A549 (cell line): ENCODE measurements around the gene KLK10. TPM values are rescaled to one million over a fixed set of nuclear protein-coding genes. Genes with fewer than 3 reads are reported as not detected.

ENCODE experiments used
- ATAC-seq, 2 experiments: fragments of 200-7000 bp in 1 of 2; fragments of >200 bp in 1 of 2; cut with Nextera tagmentation in 1 of 2; cut with Tn5 transposase in 1 of 2; 3 replicates each; pipeline versions ENCODE4 v1.8.0 to v1.9.1; 2018 to 2020; ENCODE audit warnings: mild to moderate bottlenecking in 1 of 2, moderate library complexity in 1 of 2
- CTCF ChIA-PET: fragments of 300-600 bp; sonication (Branson Sonifier 250); formaldehyde crosslinking; extraction: SDS; loops from one replicate; lab custom pipeline; 2021; ENCODE audit warnings: antibody characterized with exemption, inconsistent platforms; lab: Yijun Ruan, JAX
- POLR2A ChIA-PET: fragments of 350-600 bp; formaldehyde crosslinking; extraction: SDS; loops from one replicate; lab custom pipeline; 2021; ENCODE audit warnings: antibody characterized with exemption, inconsistent platforms; lab: Yijun Ruan, JAX
- DNase-seq, 2 experiments: peaks; one replicate each; pipeline versions ENCODE4 v3.0.0 to v3.0.0-alpha.2; 2011 to 2016; ENCODE audit warnings: low read depth in 1 of 2, low spot score in 1 of 2
- FAIRE-seq: peaks from 2 replicates; lab custom pipeline; 2011; peaks lifted over from hg19 to GRCh38; lab: Jason Lieb, UNC
- H3K27ac ChIP-seq, 2 experiments: fragments of >200 bp; sonication (Bioruptor Twin); formaldehyde crosslinking; 3 replicates each; pipeline ENCODE4 v1.5.1; 2016 to 2017
- H3K4me1 ChIP-seq: fragments of >200 bp; sonication (Bioruptor Twin); formaldehyde crosslinking; 3 replicates; pipeline ENCODE4 v1.6.1; 2016
- H3K4me2 ChIP-seq: fragments of >200 bp; sonication (Bioruptor Twin); formaldehyde crosslinking; 3 replicates; pipeline ENCODE4 v1.6.1; 2016
- H3K4me3 ChIP-seq: fragments of >200 bp; sonication (Bioruptor Twin); formaldehyde crosslinking; 3 replicates; pipeline ENCODE4 v1.5.1; 2016
- H3K9me3 ChIP-seq: fragments of >200 bp; sonication (Bioruptor Twin); formaldehyde crosslinking; 3 replicates; pipeline ENCODE4 v1.6.1; 2016
- BHLHE40 ChIP-seq: IDR thresholded peaks from 2 replicates; pipeline ENCODE4 v1.6.1; 2012; ENCODE audit warnings: low read depth, low read length, inconsistent platforms
- CBX2 ChIP-seq: fragments of 200-600 bp; sonication (generic); IDR thresholded peaks from 2 replicates; pipeline ENCODE4 v1.6.1; 2016; ENCODE audit warnings: low read depth, mild to moderate bottlenecking, borderline replicate concordance
- CBX8 ChIP-seq: fragments of 200-600 bp; sonication (generic); IDR thresholded peaks from 2 replicates; pipeline ENCODE4 v1.6.1; 2016
- CHD2 ChIP-seq: fragments of 150-350 bp; IDR thresholded peaks from 2 replicates; pipeline ENCODE4 v1.6.1; 2014; ENCODE audit warnings: low read length; ENCODE audit not compliant: partially characterized antibody
- CHD4 ChIP-seq: fragments of 200-600 bp; sonication (generic); IDR thresholded peaks from 2 replicates; pipeline ENCODE4 v1.6.1; 2016; ENCODE audit warnings: antibody characterized with exemption, mild to moderate bottlenecking, borderline replicate concordance
- EHF ChIP-seq: fragments of 250-450 bp; sonication (Bioruptor Pico); IDR thresholded peaks from 2 replicates; pipeline ENCODE4 v1.5.0; 2020; ENCODE audit warnings: mild to moderate bottlenecking
- EP300 ChIP-seq, 2 experiments: fragments of >200 bp; sonication (Bioruptor Twin); formaldehyde crosslinking; IDR thresholded peaks; 2 replicates in 1 of 2; 3 replicates in 1 of 2; pipeline ENCODE4 v1.6.1; 2016 to 2017
- ESRRA ChIP-seq: fragments of 150-350 bp; IDR thresholded peaks from 2 replicates; pipeline ENCODE4 v1.6.1; 2014; ENCODE audit warnings: mild to moderate bottlenecking, low read length, borderline replicate concordance
- FOSB ChIP-seq: fragments of 250-450 bp; sonication (Bioruptor Pico); IDR thresholded peaks from 2 replicates; pipeline ENCODE4 v1.5.0; 2020; ENCODE audit warnings: mild to moderate bottlenecking, moderate library complexity
- FOSL2 ChIP-seq, 2 experiments: fragments of 450-650 bp in 1 of 2; fragments of >200 bp in 1 of 2; sonication (Bioruptor Twin) in 1 of 2; formaldehyde crosslinking; IDR thresholded peaks; 2 replicates each; pipeline versions ENCODE4 v1.5.0 to v1.6.1; 2016 to 2020; ENCODE audit warnings: mild to moderate bottlenecking in 1 of 2, moderate library complexity in 1 of 2
- JUNB ChIP-seq: fragments of >200 bp; sonication (Bioruptor Twin); formaldehyde crosslinking; IDR thresholded peaks from 2 replicates; pipeline ENCODE4 v1.6.1; 2016
- MAX ChIP-seq: IDR thresholded peaks from 2 replicates; pipeline ENCODE4 v1.6.1; 2012
- MAZ ChIP-seq: fragments of 150-350 bp; IDR thresholded peaks from 2 replicates; pipeline ENCODE4 v1.6.1; 2014; ENCODE audit warnings: antibody characterized with exemption, low read depth, low read length, borderline replicate concordance
- NFE2L2 ChIP-seq: fragments of 150-350 bp; conservative IDR thresholded peaks from 2 replicates; pipeline ENCODE4 v1.6.1; 2014; ENCODE audit warnings: low read length
- NPAS2 ChIP-seq: fragments of 250-450 bp; sonication (Bioruptor Pico); IDR thresholded peaks from 2 replicates; pipeline ENCODE4 v1.8.0; 2022; ENCODE audit warnings: mild to moderate bottlenecking, moderate library complexity, borderline replicate concordance
- PHF8 ChIP-seq: fragments of 200-600 bp; sonication (generic); IDR thresholded peaks from 2 replicates; pipeline ENCODE4 v1.6.1; 2016; ENCODE audit warnings: low read depth, mild to moderate bottlenecking, antibody characterized with exemption, moderate library complexity, borderline replicate concordance
- RARB ChIP-seq: fragments of 250-450 bp; sonication (Bioruptor Pico); IDR thresholded peaks from 2 replicates; pipeline ENCODE4 v1.8.0; 2021; ENCODE audit warnings: mild to moderate bottlenecking, moderate library complexity
- SMC3 ChIP-seq: fragments of >200 bp; sonication (Bioruptor Twin); formaldehyde crosslinking; IDR thresholded peaks from 3 replicates; pipeline ENCODE4 v1.6.1; 2018; ENCODE audit warnings: inconsistent platforms
- SREBF2 ChIP-seq: fragments of 450-650 bp; IDR thresholded peaks from 2 replicates; pipeline ENCODE4 v1.6.1; 2014; ENCODE audit warnings: mild to moderate bottlenecking, moderate library complexity
- TP53 ChIP-seq: fragments of 250-450 bp; sonication (Bioruptor Pico); IDR thresholded peaks from 2 replicates; pipeline ENCODE4 v1.5.0; 2021; ENCODE audit warnings: mild to moderate bottlenecking, moderate library complexity
- USF2 ChIP-seq: fragments of 450-650 bp; IDR thresholded peaks from 2 replicates; pipeline ENCODE4 v1.6.1; 2014; ENCODE audit warnings: antibody characterized with exemption
- ZNF302 ChIP-seq: fragments of 250-450 bp; sonication (Bioruptor Pico); IDR thresholded peaks from 2 replicates; pipeline ENCODE4 v1.9.0; 2021; ENCODE audit warnings: inconsistent platforms, mild to moderate bottlenecking, moderate library complexity
- ZSCAN20 ChIP-seq: fragments of 250-450 bp; sonication (Bioruptor Pico); IDR thresholded peaks from 2 replicates; pipeline ENCODE4 v1.8.0; 2022; ENCODE audit warnings: mild to moderate bottlenecking, moderate library complexity
- WGBS: methylation state at CpG from one replicate; pipeline ENCODE4 v1.1.6; 2017; ENCODE audit errors: missing lambda C conversion rate; 5-methylcytosine and 5-hydroxymethylcytosine counted together
- polyA plus RNA-seq, 4 experiments: library from polyadenylated mRNA; depleted of rRNA in 3 of 4; stranded (reverse); fragments of >200 nt; fragmentation: RNase III in 1 of 4; extraction: RNeasy Plus Mini Kit Qiagen cat#74134 plus additional on column Dnase treatment in 1 of 4; gene quantifications; 2 replicates in 3 of 4; 3 replicates in 1 of 4; pipeline ENCODE4 v1.2.3, GENCODE V29; 2011 to 2017
- TF ChIP-seq, protein P1 (sequence below): fragments of 250-450 bp; sonication (Bioruptor Pico); IDR thresholded peaks from 2 replicates; pipeline ENCODE4 v1.5.0; 2021; ENCODE audit warnings: mild to moderate bottlenecking, moderate library complexity, borderline replicate concordance
- TF ChIP-seq, protein P2 (sequence below): fragments of 250-450 bp; sonication (Bioruptor Pico); IDR thresholded peaks from 2 replicates; pipeline ENCODE4 v1.5.0; 2020; ENCODE audit warnings: low read depth, mild to moderate bottlenecking, moderate library complexity
- TF ChIP-seq, protein P3 (sequence below): fragments of 150-350 bp; IDR thresholded peaks from 2 replicates; pipeline ENCODE4 v1.6.1; 2014; ENCODE audit warnings: low read depth, mild to moderate bottlenecking, low read length

KLK10 gene
- polyA plus RNA-seq, 2 of the 4 experiments (the other 2 are of a cell fraction), result 0.18 TPM; not detected in 1

DNA sequence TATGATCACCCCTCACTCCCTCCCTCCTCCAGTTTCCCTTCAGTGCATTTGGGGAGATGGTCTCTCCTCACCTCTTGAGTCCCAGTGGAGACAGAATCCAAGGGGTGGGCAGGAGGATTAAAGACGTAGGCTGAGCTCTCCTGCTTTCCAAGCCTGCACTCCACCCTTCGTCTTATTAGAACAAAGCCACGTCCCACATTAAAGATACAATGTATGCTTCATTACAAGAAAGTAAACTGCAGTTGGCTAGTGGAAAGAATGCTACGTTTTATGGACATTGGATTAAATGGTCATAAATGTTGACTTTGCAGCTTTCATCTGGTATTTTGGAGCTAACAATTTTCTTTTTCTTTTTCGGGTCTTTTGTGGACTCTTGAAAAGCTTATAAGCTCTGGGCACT lies 8.4 kb upstream of the KLK10 start:
- ChIA-PET CTCF (interaction anchor here (1.0 to 3.0 kb wide), 3 partner anchors 11 to 69 kb away, joined by 3 to 14 read pairs (median 4); no protein-coding TSS in a partner anchor), POLR2A (no interaction called here)
- DNase-seq (no peak), ATAC-seq (no peak), FAIRE-seq (no peak)
- H3K27ac ChIP-seq, result no peak overlapping the region
- no peaks in the 10 kb centered on the region for H3K4me1 ChIP-seq
- WGBS, result 38% methylated on average over 5 of the region's 5 CpGs
- no peak overlapping the region for H3K4me2 ChIP-seq
- no peak for TF ChIP-seq CBX8
- TF ChIP-seq, protein P1, sequence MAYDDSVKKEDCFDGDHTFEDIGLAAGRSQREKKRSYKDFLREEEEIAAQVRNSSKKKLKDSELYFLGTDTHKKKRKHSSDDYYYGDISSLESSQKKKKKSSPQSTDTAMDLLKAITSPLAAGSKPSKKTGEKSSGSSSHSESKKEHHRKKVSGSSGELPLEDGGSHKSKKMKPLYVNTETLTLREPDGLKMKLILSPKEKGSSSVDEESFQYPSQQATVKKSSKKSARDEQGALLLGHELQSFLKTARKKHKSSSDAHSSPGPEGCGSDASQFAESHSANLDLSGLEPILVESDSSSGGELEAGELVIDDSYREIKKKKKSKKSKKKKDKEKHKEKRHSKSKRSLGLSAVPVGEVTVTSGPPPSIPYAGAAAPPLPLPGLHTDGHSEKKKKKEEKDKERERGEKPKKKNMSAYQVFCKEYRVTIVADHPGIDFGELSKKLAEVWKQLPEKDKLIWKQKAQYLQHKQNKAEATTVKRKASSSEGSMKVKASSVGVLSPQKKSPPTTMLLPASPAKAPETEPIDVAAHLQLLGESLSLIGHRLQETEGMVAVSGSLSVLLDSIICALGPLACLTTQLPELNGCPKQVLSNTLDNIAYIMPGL, result no peak
- TF ChIP-seq, protein P2, sequence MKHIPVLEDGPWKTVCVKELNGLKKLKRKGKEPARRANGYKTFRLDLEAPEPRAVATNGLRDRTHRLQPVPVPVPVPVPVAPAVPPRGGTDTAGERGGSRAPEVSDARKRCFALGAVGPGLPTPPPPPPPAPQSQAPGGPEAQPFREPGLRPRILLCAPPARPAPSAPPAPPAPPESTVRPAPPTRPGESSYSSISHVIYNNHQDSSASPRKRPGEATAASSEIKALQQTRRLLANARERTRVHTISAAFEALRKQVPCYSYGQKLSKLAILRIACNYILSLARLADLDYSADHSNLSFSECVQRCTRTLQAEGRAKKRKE (CRISPR knock-in tag), result no peak
- no peak for TF ChIP-seq EHF (CRISPR knock-in tag)
- TF ChIP-seq MAZ, result no peak
- TF ChIP-seq CBX2, result no peak
- TF ChIP-seq FOSB (CRISPR knock-in tag), result no peak
- TF ChIP-seq ZNF302 (CRISPR knock-in tag), result no peak
- no peak for TF ChIP-seq ZSCAN20 (CRISPR knock-in tag)
- no peak for TF ChIP-seq MAX
- TF ChIP-seq SREBF2, result no peak
- H3K4me3 ChIP-seq, result no peak overlapping the region
- H3K9me3 ChIP-seq, result no peaks in the 10 kb centered on the region

- DNase-seq (no peak), ATAC-seq (no peak), FAIRE-seq (no peak)
- WGBS, result 52% methylated on average over 13 of the region's 14 CpGs
- TF ChIP-seq TP53 (CRISPR knock-in tag) (no peak), NPAS2 (CRISPR knock-in tag) (no peak), BHLHE40 (no peak), FOSL2 (IDR thresholded peaks at IDR 0.05) (no peak), FOSL2 (CRISPR knock-in tag; IDR thresholded peaks at IDR 0.05) (no peak), FOSB (CRISPR knock-in tag) (no peak), SREBF2 (no peak)
- no peaks in the 10 kb centered on the region for H3K4me1 ChIP-seq
- no peak overlapping the region for H3K4me2 ChIP-seq
- H3K4me3 ChIP-seq, result no peak overlapping the region
- POLR2A ChIA-PET, result no interaction called here
- CTCF ChIA-PET, result interaction anchor here (1.2 to 3.0 kb wide), 2 partner anchors 10 to 18 kb away, joined by 4 to 14 read pairs; no protein-coding TSS in a partner anchor
- H3K27ac ChIP-seq, result no peak overlapping the region
- H3K9me3 ChIP-seq, result no peaks in the 10 kb centered on the region
Measured at GRCh38 chr19:51027126-51027806, 7.8 kb upstream of the KLK10 start.

GRCh38 chr19:51026554-51026831 lies 7.0 kb upstream of the KLK10 start, which contains the start of gene KLK11:
TSS of gene KLK11 (minus strand) at chr19:51026616. CDS start at chr19:51025631, 985 bp downstream.
- 52% methylated on average over 9 of the region's 11 CpGs for WGBS
- ChIA-PET POLR2A (no interaction called here), CTCF (interaction anchor here (0.6 to 1.5 kb wide), 2 partner anchors 9 to 65 kb away, joined by 3 to 8 read pairs; no protein-coding TSS in a partner anchor)
- FAIRE-seq (no peak), DNase-seq (no peak), ATAC-seq (peak; percentile 25 to 28; a peak in 4 of 6 replicates)
- no peaks in the 10 kb centered on the region for H3K4me1 ChIP-seq
- no peak for TF ChIP-seq ESRRA
- no peak for TF ChIP-seq USF2
- no peak for TF ChIP-seq FOSL2 (IDR thresholded peaks at IDR 0.05)
- TF ChIP-seq FOSL2 (CRISPR knock-in tag; IDR thresholded peaks at IDR 0.05), result no peak
- TF ChIP-seq, protein P3, sequence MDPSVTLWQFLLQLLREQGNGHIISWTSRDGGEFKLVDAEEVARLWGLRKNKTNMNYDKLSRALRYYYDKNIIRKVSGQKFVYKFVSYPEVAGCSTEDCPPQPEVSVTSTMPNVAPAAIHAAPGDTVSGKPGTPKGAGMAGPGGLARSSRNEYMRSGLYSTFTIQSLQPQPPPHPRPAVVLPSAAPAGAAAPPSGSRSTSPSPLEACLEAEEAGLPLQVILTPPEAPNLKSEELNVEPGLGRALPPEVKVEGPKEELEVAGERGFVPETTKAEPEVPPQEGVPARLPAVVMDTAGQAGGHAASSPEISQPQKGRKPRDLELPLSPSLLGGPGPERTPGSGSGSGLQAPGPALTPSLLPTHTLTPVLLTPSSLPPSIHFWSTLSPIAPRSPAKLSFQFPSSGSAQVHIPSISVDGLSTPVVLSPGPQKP, result no peak
- no peak for TF ChIP-seq CHD4
- no peak for TF ChIP-seq FOSB (CRISPR knock-in tag)
- TF ChIP-seq MAX, result no peak
- TF ChIP-seq CHD2, result no peak
- no peak for TF ChIP-seq EP300 (IDR thresholded peaks at IDR 0.05)
- TF ChIP-seq PHF8, result no peak
- no peak for TF ChIP-seq RARB (CRISPR knock-in tag)
- no peak for TF ChIP-seq SMC3
- no peak for TF ChIP-seq JUNB
- TF ChIP-seq CBX2, result no peak
- TF ChIP-seq NFE2L2, result no peak
- no peak within 1 kb of the TSS for H3K4me2 ChIP-seq
- no peak within 1 kb of the TSS for H3K27ac ChIP-seq
- H3K9me3 ChIP-seq, result no peaks in the 10 kb centered on the region
- H3K4me3 ChIP-seq, result no peak within 1 kb of the TSS
